ENCODE data around the gene CD3E. TPM values are rescaled to one million over a fixed set of nuclear protein-coding genes. Genes with fewer than 3 reads are reported as not detected.

Gene CD3E
- 1 to 10 TPM; 4.3 to 5.7 TPM for total RNA-seq

DNA sequence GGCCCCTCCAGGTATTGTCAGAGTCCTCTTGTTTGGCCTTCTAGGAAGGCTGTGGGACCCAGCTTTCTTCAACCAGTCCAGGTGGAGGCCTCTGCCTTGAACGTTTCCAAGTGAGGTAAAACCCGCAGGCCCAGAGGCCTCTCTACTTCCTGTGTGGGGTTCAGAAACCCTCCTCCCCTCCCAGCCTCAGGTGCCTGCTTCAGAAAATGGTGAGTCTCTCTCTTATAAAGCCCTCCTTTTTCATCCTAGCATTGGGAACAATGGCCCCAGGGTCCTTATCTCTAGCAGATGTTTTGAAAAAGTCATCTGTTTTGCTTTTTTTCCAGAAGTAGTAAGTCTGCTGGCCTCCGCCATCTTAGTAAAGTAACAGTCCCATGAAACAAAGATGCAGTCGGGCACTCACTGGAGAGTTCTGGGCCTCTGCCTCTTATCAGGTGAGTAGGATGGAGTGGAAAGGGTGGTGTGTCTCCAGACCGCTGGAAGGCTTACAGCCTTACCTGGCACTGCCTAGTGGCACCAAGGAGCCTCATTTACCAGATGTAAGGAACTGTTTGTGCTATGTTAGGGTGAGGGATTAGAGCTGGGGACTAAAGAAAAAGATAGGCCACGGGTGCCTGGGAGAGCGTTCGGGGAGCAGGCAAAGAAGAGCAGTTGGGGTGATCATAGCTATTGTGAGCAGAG lies at the start of gene CD3E:
Gene CD3E (plus strand): TSS at position 163 of the 681 bp plus-strand sequence. CDS start 223 bp downstream, at position 386.
- H3K9ac ChIP-seq (ENCODE audit: low read depth in 2 of 2, low read length in 2 of 2): no peak within 1 kb of the TSS
- no peaks in the 10 kb centered on the region for H3K27me3 ChIP-seq
- intact Hi-C loops (cut with DNase I): no loop called here

DNA sequence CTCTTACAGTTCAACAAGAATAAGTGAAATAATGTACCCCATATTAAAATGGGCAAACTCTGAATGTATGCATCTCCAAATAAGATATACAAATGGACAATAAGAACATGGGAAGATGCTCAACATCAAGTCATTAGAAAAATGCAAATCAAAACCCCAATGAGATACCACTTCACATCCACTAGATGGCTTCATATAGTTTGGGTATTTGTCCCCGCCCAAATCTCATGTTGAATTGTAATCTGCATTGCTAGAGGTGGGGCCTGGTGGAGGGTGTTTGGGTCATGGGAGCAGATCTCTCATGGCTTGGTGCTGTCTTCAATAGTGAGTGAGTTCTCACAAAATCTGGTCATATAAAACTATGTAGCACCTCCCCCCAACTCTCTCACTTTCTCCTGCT lies 46.1 kb upstream of the CD3E start:
- DNase-seq: peak; percentile 18
- no peak overlapping the region for H3K27ac ChIP-seq
- H3K27me3 ChIP-seq: no peaks in the 10 kb centered on the region
- intact Hi-C loops (cut with DNase I): no loop called here
- no peaks in the 10 kb centered on the region for H3K9me3 ChIP-seq
- TF ChIP-seq, protein P1, sequence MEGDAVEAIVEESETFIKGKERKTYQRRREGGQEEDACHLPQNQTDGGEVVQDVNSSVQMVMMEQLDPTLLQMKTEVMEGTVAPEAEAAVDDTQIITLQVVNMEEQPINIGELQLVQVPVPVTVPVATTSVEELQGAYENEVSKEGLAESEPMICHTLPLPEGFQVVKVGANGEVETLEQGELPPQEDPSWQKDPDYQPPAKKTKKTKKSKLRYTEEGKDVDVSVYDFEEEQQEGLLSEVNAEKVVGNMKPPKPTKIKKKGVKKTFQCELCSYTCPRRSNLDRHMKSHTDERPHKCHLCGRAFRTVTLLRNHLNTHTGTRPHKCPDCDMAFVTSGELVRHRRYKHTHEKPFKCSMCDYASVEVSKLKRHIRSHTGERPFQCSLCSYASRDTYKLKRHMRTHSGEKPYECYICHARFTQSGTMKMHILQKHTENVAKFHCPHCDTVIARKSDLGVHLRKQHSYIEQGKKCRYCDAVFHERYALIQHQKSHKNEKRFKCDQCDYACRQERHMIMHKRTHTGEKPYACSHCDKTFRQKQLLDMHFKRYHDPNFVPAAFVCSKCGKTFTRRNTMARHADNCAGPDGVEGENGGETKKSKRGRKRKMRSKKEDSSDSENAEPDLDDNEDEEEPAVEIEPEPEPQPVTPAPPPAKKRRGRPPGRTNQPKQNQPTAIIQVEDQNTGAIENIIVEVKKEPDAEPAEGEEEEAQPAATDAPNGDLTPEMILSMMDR (IDR thresholded peaks at IDR 0.05): no peak
- H3K9ac ChIP-seq (ENCODE audit: low read depth in 2 of 2, low read length in 2 of 2): no peak overlapping the region
- no peaks in the 10 kb centered on the region for H3K4me1 ChIP-seq
- H3K36me3 ChIP-seq: no peaks in the 10 kb centered on the region
- H3K4me3 ChIP-seq: no peak overlapping the region

More for the DNA sequence above, at the start of gene CD3E:
- Histone ChIP-seq H3K4me1 (no peaks in the 10 kb centered on the region), H3K9me3 (no peaks in the 10 kb centered on the region), H3K36me3 (no peaks in the 10 kb centered on the region), H3K4me3 (no peak within 1 kb of the TSS), H3K27ac (no peak within 1 kb of the TSS)
- no peak for DNase-seq
- TF ChIP-seq, protein P1 (IDR thresholded peaks at IDR 0.05): no peak

GRCh38 chr11:118259138-118259537 lies 45.4 kb upstream of the CD3E start:
- TF ChIP-seq, protein P1 (IDR thresholded peaks at IDR 0.05): no peak
- no peak overlapping the region for H3K27ac ChIP-seq
- H3K4me3 ChIP-seq: no peak overlapping the region

GRCh38 chr11:118260353-118260752 lies 44.2 kb upstream of the CD3E start:
- intact Hi-C loops (cut with DNase I): no loop called here
- peak; percentile 16 for DNase-seq
- no peaks in the 10 kb centered on the region for H3K9me3 ChIP-seq
- no peaks in the 10 kb centered on the region for H3K36me3 ChIP-seq
- no peak overlapping the region for H3K27ac ChIP-seq
- no peak overlapping the region for H3K4me3 ChIP-seq
- H3K4me1 ChIP-seq: no peaks in the 10 kb centered on the region
- TF ChIP-seq, protein P1 (IDR thresholded peaks at IDR 0.05): no peak
- H3K9ac ChIP-seq (ENCODE audit: low read depth in 2 of 2, low read length in 2 of 2): no peak overlapping the region
- no peaks in the 10 kb centered on the region for H3K27me3 ChIP-seq

More at GRCh38 chr11:118259138-118259537, 45.4 kb upstream of the CD3E start:
- Histone ChIP-seq H3K27me3 (no peaks in the 10 kb centered on the region), H3K9ac (ENCODE audit: low read depth in 2 of 2, low read length in 2 of 2) (no peak overlapping the region), H3K36me3 (no peaks in the 10 kb centered on the region), H3K4me1 (no peaks in the 10 kb centered on the region), H3K9me3 (no peaks in the 10 kb centered on the region)
- intact Hi-C loops (cut with DNase I): no loop called here
- no peak for DNase-seq

DNA sequence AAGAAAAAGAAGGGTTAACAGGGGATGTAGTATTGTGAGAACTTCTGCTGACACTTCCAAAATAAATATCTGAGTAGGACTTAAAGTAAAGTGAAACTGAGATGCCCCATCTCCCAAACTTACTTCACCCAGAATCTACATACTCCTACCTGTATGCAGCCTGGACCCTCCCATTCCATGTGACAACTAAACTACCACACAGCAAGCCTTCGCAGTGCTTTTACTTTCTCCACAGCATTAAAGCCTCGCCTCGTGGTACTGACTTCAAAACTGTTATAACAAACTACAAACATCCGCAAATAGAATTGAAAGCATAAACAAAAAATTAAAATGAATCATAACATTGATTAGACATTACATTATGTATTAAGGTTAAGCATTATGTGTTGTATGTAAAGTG lies 41.4 kb upstream of the CD3E start:
- H3K27ac ChIP-seq: peak overlapping the region; percentile 91
- intact Hi-C loops (cut with DNase I): no loop called here
- H3K36me3 ChIP-seq: no peaks in the 10 kb centered on the region
- H3K4me1 ChIP-seq: no peaks in the 10 kb centered on the region
- H3K9me3 ChIP-seq: no peaks in the 10 kb centered on the region
- TF ChIP-seq, protein P1 (IDR thresholded peaks at IDR 0.05): no peak
- peak overlapping the region; percentile 40 for H3K4me3 ChIP-seq
- H3K27me3 ChIP-seq: no peaks in the 10 kb centered on the region
- DNase-seq: peak; percentile 54
- H3K9ac ChIP-seq (ENCODE audit: low read depth in 2 of 2, low read length in 2 of 2): peak overlapping the region in 1 of 2 donors; percentile 86

All from colonic mucosa (tissue), 4 donors.